ENCODE results near the gene PRELP.

DNA sequence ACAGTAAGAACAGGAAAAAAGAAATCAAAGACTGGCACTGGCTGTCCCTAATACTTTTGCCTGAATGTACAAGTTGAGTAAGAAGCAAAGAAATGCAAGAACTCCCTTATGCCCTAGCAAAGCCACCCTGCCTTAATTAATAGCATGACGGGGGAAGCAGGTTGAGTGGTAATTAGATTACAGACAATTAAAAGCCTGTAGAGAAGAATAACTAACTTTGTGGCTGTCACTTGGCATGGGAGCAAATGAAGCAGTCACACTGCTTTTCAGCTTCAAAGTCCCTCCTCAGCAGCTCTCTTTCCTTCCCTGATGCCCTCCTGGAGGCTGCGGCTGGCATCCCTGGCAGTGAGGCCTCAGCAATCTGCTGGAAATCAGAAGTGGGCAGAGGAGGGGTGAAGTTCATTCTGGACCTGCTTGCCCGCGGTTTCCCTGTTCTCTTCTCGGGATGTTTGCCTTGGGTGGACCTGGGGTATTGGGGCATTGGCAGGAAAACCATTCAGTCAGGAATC is 21.7 kb downstream of the PRELP start:
- TF ChIP-seq, protein P1, sequence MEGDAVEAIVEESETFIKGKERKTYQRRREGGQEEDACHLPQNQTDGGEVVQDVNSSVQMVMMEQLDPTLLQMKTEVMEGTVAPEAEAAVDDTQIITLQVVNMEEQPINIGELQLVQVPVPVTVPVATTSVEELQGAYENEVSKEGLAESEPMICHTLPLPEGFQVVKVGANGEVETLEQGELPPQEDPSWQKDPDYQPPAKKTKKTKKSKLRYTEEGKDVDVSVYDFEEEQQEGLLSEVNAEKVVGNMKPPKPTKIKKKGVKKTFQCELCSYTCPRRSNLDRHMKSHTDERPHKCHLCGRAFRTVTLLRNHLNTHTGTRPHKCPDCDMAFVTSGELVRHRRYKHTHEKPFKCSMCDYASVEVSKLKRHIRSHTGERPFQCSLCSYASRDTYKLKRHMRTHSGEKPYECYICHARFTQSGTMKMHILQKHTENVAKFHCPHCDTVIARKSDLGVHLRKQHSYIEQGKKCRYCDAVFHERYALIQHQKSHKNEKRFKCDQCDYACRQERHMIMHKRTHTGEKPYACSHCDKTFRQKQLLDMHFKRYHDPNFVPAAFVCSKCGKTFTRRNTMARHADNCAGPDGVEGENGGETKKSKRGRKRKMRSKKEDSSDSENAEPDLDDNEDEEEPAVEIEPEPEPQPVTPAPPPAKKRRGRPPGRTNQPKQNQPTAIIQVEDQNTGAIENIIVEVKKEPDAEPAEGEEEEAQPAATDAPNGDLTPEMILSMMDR (IDR thresholded peaks at IDR 0.05), result no peak
- TF ChIP-seq EP300 (IDR thresholded peaks at IDR 0.05) (no peak), POLR2A (IDR thresholded peaks at IDR 0.05) (no peak)

Measured in sigmoid colon (tissue), 4 donors.